ENCODE results near the gene ARRB1. TPM values are rescaled to one million over a fixed set of nuclear protein-coding genes. Genes with fewer than 3 reads are reported as not detected.

Gene ARRB1
- total RNA-seq, 1 donor from 2014 or later: 14.1 TPM

GRCh38 chr11:75246671-75247350 is 104.7 kb downstream of the ARRB1 start:
- no peak for DNase-seq

- DNase-seq: no peak
Observed at GRCh38 chr11:75246006-75246670, 105.3 kb downstream of the ARRB1 start.

DNA sequence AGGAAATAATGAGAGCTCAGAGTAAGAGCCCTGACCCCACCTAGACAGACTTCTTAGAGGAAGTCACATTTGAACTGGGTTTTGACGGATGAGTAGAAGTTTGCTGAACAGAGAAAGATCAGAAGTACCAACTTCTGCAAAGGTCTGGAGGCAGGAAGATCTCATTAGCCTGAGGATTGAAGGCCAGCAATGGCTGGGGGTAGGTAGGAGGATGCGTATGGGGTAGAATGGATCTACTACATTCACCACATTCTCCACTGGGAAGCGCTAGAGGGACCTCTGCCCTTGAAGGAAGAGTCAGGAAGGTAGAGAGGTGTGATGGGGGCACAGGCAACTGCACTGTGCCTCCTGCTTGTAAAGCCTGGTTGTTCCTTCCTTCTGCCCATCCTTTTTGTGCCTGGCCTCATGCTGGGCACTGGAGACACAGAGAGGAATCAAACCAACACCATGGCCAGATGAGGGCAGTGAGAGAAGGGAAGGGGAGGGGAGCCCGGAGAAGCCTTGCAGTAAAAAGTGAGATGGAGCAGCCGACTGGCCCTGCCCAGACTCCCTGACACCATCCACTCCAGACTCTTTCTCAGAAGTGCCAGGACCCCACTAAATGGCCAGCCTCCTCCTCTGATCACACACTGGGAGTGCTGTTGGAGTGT is 106.0 kb downstream of the ARRB1 start:
- DNase-seq: no peak

GRCh38 chr11:75244052-75244814 is 107.2 kb downstream of the ARRB1 start:
- DNase-seq: no peak

GRCh38 chr11:75242722-75243600 is 108.5 kb downstream of the ARRB1 start:
- DNase-seq: no peak

- no peak for DNase-seq
Observed at GRCh38 chr11:75241906-75242644, 109.4 kb downstream of the ARRB1 start.

DNA sequence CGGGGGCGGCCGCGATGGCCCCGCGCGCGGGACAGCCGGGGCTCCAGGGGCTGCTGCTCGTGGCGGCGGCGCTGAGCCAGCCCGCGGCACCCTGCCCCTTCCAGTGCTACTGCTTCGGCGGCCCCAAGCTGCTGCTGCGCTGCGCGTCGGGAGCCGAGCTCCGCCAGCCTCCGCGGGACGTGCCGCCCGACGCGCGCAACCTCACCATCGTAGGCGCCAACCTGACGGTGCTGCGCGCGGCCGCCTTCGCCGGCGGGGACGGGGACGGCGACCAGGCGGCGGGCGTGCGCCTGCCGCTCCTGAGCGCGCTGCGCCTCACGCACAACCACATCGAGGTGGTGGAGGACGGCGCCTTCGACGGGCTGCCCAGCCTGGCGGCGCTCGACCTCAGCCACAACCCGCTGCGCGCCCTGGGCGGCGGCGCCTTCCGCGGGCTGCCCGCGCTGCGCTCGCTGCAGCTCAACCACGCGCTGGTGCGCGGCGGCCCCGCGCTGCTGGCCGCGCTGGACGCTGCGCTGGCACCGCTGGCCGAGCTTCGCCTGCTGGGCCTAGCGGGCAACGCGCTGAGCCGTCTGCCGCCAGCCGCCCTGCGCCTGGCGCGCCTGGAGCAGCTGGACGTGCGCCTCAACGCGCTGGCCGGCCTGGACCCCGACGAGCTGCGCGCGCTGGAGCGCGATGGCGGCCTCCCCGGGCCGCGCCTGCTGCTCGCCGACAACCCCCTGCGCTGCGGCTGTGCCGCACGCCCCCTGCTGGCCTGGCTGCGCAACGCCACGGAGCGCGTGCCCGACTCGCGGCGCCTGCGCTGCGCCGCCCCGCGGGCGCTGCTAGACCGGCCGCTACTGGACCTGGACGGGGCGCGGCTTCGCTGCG is 110.2 kb downstream of the ARRB1 start:
- DNase-seq: peak; percentile 90

DNA sequence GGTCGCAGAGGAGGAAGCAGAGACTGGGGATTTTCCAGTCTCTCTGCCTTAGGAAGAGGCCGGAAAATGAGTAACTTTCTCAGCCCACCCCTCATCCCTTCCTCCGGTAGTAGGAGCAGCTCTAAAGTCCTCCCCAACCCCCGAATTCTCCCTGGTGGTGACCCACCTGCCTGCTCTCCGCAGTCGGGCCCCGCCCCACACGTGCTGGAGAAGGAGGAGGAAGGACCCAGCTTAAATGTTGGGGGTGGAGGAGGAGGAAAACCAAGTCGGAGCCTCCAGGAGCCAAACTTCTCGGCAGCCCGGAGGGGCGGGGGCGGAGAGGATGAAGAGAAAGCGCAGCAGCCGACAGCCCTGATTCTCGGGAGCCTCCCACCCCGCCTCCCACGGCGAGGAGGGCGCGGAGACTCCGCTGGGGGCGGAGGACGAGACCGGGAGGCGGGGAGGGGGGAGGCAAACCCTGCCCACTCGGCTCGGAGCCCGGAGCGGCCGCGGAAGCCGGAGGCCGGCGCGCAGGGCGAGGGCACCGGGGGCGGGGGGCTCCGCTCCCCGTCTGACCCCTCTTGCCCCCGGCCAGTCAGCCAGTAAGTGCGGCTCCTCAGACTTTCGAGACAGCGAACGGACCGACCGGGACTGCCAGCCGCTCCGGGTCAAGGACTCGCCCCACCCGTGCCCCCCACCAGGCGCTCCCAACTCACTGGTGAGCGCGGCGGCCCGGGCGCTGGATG is 111.0 kb downstream of the ARRB1 start, which contains the start of gene TPBGL:
Gene TPBGL, plus strand, starts transcription at position 464 of the 725 bp plus-strand sequence. CDS start 276 bp downstream, outside the sequence.
- DNase-seq: peak; percentile 24

- no peak for DNase-seq
Observed at GRCh38 chr11:75239531-75240290, 111.8 kb downstream of the ARRB1 start.

- DNase-seq: no peak
Observed at GRCh38 chr11:75238595-75239440, 112.6 kb downstream of the ARRB1 start.

GRCh38 chr11:75237050-75237449 is 114.4 kb downstream of the ARRB1 start:
- no peak for DNase-seq

DNA sequence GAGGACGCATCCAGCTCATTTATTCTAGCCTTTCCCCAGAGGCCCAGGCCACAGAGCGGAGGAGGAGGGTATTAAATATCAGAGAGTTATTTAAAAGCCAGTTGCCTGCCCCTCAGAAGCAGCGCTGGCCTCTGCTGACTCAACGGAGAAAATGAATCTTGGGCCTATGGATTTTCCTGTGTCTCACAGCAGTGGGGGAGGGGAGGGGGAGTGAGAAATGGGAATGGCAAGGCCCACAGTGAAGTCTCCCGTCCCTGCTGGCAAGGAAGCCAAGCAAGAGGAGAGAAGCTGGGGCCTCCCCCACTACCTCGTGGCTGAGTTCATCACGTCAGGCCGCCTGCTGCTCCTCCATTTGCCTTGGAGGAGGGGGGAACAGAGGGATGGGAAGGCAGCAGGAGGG is 115.4 kb downstream of the ARRB1 start:
- no peak for DNase-seq

GRCh38 chr11:75233754-75234172 is 117.7 kb downstream of the ARRB1 start:
- DNase-seq: peak; percentile 76

- no peak for DNase-seq
Observed at GRCh38 chr11:75230621-75231020, 120.8 kb downstream of the ARRB1 start.

GRCh38 chr11:75229466-75229865 is 122.0 kb downstream of the ARRB1 start:
- no peak for DNase-seq

DNA sequence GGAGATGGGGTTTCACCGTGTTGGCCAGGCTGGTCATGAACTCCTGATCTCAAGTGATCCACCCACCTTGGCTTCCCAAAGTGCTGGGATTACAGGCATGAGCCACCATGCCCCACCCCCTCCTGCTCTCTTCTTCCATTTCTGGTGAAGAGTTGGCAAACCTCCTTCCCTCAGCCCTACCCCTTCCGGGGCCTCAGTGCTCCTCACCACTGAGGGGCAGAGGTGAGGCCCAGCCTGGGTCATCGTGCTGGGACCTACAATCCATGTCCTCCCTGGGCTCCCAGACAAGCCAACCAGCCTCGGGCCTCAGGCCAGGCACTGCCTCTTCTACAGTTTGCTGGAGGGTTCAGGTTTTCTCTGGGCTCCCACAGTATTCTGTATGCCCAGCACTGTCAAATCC is 125.7 kb downstream of the ARRB1 start:
- no peak for DNase-seq

- no peak for DNase-seq
Observed at GRCh38 chr11:75223954-75224643, 127.4 kb downstream of the ARRB1 start.

All from tongue (tissue), 2 donors.